Lower leg skin (tissue), 3 donors: Measurements from ENCODE around the gene ZFPM1.

Experiments
- CTCF ChIP-seq, 3 donors: fragments of 450-650 bp; IDR thresholded peaks; one replicate each; pipeline ENCODE4 v1.5.1; 2016; ENCODE audit warnings: antibody characterized with exemption in 3 of 3, mild to moderate bottlenecking in 3 of 3, moderate library complexity in 2 of 3
- POLR2A ChIP-seq, 2 donors: fragments of 450-650 bp; IDR thresholded peaks; one replicate each; pipeline ENCODE4 v1.6.1; 2016 to 2017; ENCODE audit warnings: antibody characterized with exemption in 2 of 2, mild to moderate bottlenecking in 1 of 2, moderate library complexity in 1 of 2

GRCh38 chr16:88580371-88580770 lies 127.3 kb downstream of the ZFPM1 start:
- TF ChIP-seq CTCF (IDR thresholded peaks at IDR 0.05) (no peak), POLR2A (IDR thresholded peaks at IDR 0.05) (no peak)
